GM19438 (cell line): ENCODE results near the gene ASPHD2.
A peak's percentile ranks its signal among the peaks of the same experiment; 100 is the strongest.
"Not testable (repeated sequence)": the region's sequence is repeated elsewhere in the genome, so short reads cannot be mapped to it uniquely, and the experiment has no call there.

Experiments
- ATAC-seq: cut with Tn5 transposase; IDR thresholded peaks from one replicate; pipeline ENCODE4 v1.9.1; 2021; ENCODE audit warnings: low read depth; ENCODE audit not compliant: unreplicated experiment

ASPHD2 gene

GRCh38 chr22:26428515-26429457, at the start of gene ASPHD2:
TSS of gene ASPHD2 (plus strand) at chr22:26429260. CDS start at chr22:26433616, 4,356 bp downstream.
- peak; percentile 75 for ATAC-seq

GRCh38 chr22:26380072-26380830, 48.8 kb upstream of the ASPHD2 start:
- no peak for ATAC-seq

GRCh38 chr22:26382782-26383181, 46.3 kb upstream of the ASPHD2 start:
- ATAC-seq: no peak

GRCh38 chr22:26383968-26384556, 45.0 kb upstream of the ASPHD2 start:
- ATAC-seq: no peak

GRCh38 chr22:26385164-26385563, 43.9 kb upstream of the ASPHD2 start:
- ATAC-seq: no peak

GRCh38 chr22:26389125-26389524, 39.9 kb upstream of the ASPHD2 start:
- no peak for ATAC-seq

- ATAC-seq: no peak
Measured at GRCh38 chr22:26391091-26391490, 38.0 kb upstream of the ASPHD2 start.

- ATAC-seq: no peak
Measured at GRCh38 chr22:26391623-26392022, 37.4 kb upstream of the ASPHD2 start.

GRCh38 chr22:26393929-26394328, 35.1 kb upstream of the ASPHD2 start:
- no peak for ATAC-seq

GRCh38 chr22:26394777-26395176, 34.3 kb upstream of the ASPHD2 start:
- ATAC-seq: no peak

GRCh38 chr22:26395926-26396325, 33.1 kb upstream of the ASPHD2 start:
- ATAC-seq: no peak

- ATAC-seq: no peak
Measured at GRCh38 chr22:26398741-26399153, 30.3 kb upstream of the ASPHD2 start.

- no peak for ATAC-seq
Measured at GRCh38 chr22:26399289-26399688, 29.8 kb upstream of the ASPHD2 start.

GRCh38 chr22:26401726-26402125, 27.3 kb upstream of the ASPHD2 start:
- no peak for ATAC-seq

- ATAC-seq: no peak
Measured at GRCh38 chr22:26404851-26405421, 24.1 kb upstream of the ASPHD2 start.

GRCh38 chr22:26406118-26406517, 22.9 kb upstream of the ASPHD2 start:
- no peak for ATAC-seq

GRCh38 chr22:26408562-26409220, 20.4 kb upstream of the ASPHD2 start:
- not testable (repeated sequence) for ATAC-seq

- no peak for ATAC-seq
Measured at GRCh38 chr22:26409719-26410335, 19.2 kb upstream of the ASPHD2 start.

GRCh38 chr22:26410386-26410785, 18.7 kb upstream of the ASPHD2 start:
- ATAC-seq: no peak

- ATAC-seq: no peak
Measured at GRCh38 chr22:26414347-26414746, 14.7 kb upstream of the ASPHD2 start.
